Gastrocnemius medialis (tissue), 4 donors: Measurements from ENCODE around the gene ARL15.

Experiments used
- CTCF ChIP-seq, 5 experiments: fragments of 450-650 bp in 3 of 5; fragments of 200-600 bp in 2 of 5; sonication (generic) in 2 of 5; IDR thresholded peaks in 4 of 5; conservative IDR thresholded peaks in 1 of 5; 1 replicate in 4 of 5; 2 replicates in 1 of 5; pipeline ENCODE4 v1.5.1; 2016 to 2019; ENCODE audit warnings: antibody characterized with exemption in 5 of 5, mild to moderate bottlenecking in 3 of 5, moderate library complexity in 3 of 5
- POLR2A ChIP-seq, 2 donors: fragments of 450-650 bp; IDR thresholded peaks; one replicate each; pipeline ENCODE4 v1.6.1; 2017; ENCODE audit warnings: antibody characterized with exemption in 2 of 2, mild to moderate bottlenecking in 2 of 2, moderate library complexity in 2 of 2

GRCh38 chr5:54135042-54135441 is 175.3 kb downstream of the ARL15 start:
- TF ChIP-seq CTCF (IDR thresholded peaks at IDR 0.05 in 4 of 5, conservative IDR thresholded peaks at IDR 0.05 in 1 of 5) (no peak), POLR2A (IDR thresholded peaks at IDR 0.05) (no peak)
